ENCODE measurements around the gene RRAS2. TPM values are rescaled to one million over a fixed set of nuclear protein-coding genes. Genes with fewer than 3 reads are reported as not detected.

RRAS2 gene
- total RNA-seq, 1 donor from 2014 or later, result 102 TPM

- DNase-seq (ENCODE audit: low read depth), result no peak
- H3K4me3 ChIP-seq (ENCODE audit: low read depth, low read length), result no peak overlapping the region
- H3K36me3 ChIP-seq (ENCODE audit: control insufficient read depth, insufficient read depth, low read length), result no peaks in the 10 kb centered on the region
- no peak for TF ChIP-seq CTCF (IDR thresholded peaks at IDR 0.05; ENCODE audit: insufficient read depth, low read length, poor library complexity, severe bottlenecking)
- H3K27me3 ChIP-seq (ENCODE audit: control insufficient read depth, insufficient read depth, low read length), result no peaks in the 10 kb centered on the region
Observed at GRCh38 chr11:14323118-14323676, 35.8 kb downstream of the RRAS2 start.

- Histone ChIP-seq H3K27me3 (ENCODE audit: control insufficient read depth, insufficient read depth, low read length) (no peaks in the 10 kb centered on the region), H3K4me3 (ENCODE audit: low read depth, low read length) (no peak overlapping the region), H3K36me3 (ENCODE audit: control insufficient read depth, insufficient read depth, low read length) (no peaks in the 10 kb centered on the region)
- DNase-seq (ENCODE audit: low read depth), result no peak
- no peak for TF ChIP-seq CTCF (IDR thresholded peaks at IDR 0.05; ENCODE audit: insufficient read depth, low read length, poor library complexity, severe bottlenecking)
Observed at GRCh38 chr11:14322510-14322909, 36.5 kb downstream of the RRAS2 start.

GRCh38 chr11:14320020-14320419, 39.0 kb downstream of the RRAS2 start:
- Histone ChIP-seq H3K27me3 (ENCODE audit: control insufficient read depth, insufficient read depth, low read length) (no peaks in the 10 kb centered on the region), H3K36me3 (ENCODE audit: control insufficient read depth, insufficient read depth, low read length) (no peaks in the 10 kb centered on the region), H3K4me3 (ENCODE audit: low read depth, low read length) (no peak overlapping the region)
- TF ChIP-seq CTCF (IDR thresholded peaks at IDR 0.05; ENCODE audit: insufficient read depth, low read length, poor library complexity, severe bottlenecking), result no peak
- DNase-seq (ENCODE audit: low read depth), result peak; percentile 37

- DNase-seq (ENCODE audit: low read depth), result no peak
- Histone ChIP-seq H3K36me3 (ENCODE audit: control insufficient read depth, insufficient read depth, low read length) (no peaks in the 10 kb centered on the region), H3K4me3 (ENCODE audit: low read depth, low read length) (no peak overlapping the region), H3K27me3 (ENCODE audit: control insufficient read depth, insufficient read depth, low read length) (no peaks in the 10 kb centered on the region)
- no peak for TF ChIP-seq CTCF (IDR thresholded peaks at IDR 0.05; ENCODE audit: insufficient read depth, low read length, poor library complexity, severe bottlenecking)
Observed at GRCh38 chr11:14318581-14318981, 40.4 kb downstream of the RRAS2 start.

- Histone ChIP-seq H3K4me3 (ENCODE audit: low read depth, low read length) (no peak overlapping the region), H3K27me3 (ENCODE audit: control insufficient read depth, insufficient read depth, low read length) (no peaks in the 10 kb centered on the region), H3K36me3 (ENCODE audit: control insufficient read depth, insufficient read depth, low read length) (no peaks in the 10 kb centered on the region)
- TF ChIP-seq CTCF (IDR thresholded peaks at IDR 0.05; ENCODE audit: insufficient read depth, low read length, poor library complexity, severe bottlenecking), result no peak
- no peak for DNase-seq (ENCODE audit: low read depth)
Observed at GRCh38 chr11:14317659-14318325, 41.2 kb downstream of the RRAS2 start.

GRCh38 chr11:14315130-14315529, 43.9 kb downstream of the RRAS2 start:
- H3K4me3 ChIP-seq (ENCODE audit: low read depth, low read length), result no peak overlapping the region

More at GRCh38 chr11:14315130-14315529, 43.9 kb downstream of the RRAS2 start:
- DNase-seq (ENCODE audit: low read depth), result no peak
- Histone ChIP-seq H3K27me3 (ENCODE audit: control insufficient read depth, insufficient read depth, low read length) (no peaks in the 10 kb centered on the region), H3K36me3 (ENCODE audit: control insufficient read depth, insufficient read depth, low read length) (no peaks in the 10 kb centered on the region)
- no peak for TF ChIP-seq CTCF (IDR thresholded peaks at IDR 0.05; ENCODE audit: insufficient read depth, low read length, poor library complexity, severe bottlenecking)

All from kidney epithelial cell (primary cell).